OCI-LY7 (cell line): ENCODE results near the gene PRAMEF17. TPM values are rescaled to one million over a fixed set of nuclear protein-coding genes. Genes with fewer than 3 reads are reported as not detected.
"Not testable (repeated sequence)": the region's sequence is repeated elsewhere in the genome, so short reads cannot be mapped to it uniquely, and the experiment has no call there.

Experiments used
- BruUV-seq: library from RNA; stranded (reverse); fragments of 400-500 nt; replicated peaks from 2 replicates; lab custom pipeline; 2021; lab: Mats Ljungman, UMichigan
- CTCF ChIA-PET: fragments of 300-600 bp; sonication (Branson Sonifier 250); formaldehyde crosslinking; loops from one replicate; lab custom pipeline; 2022; ENCODE audit warnings: antibody characterized with exemption; ENCODE audit not compliant: unreplicated experiment; lab: Charles Lee
- POLR2A ChIA-PET: fragments of 300-600 bp; sonication (Branson Sonifier 250); formaldehyde crosslinking; loops from one replicate; lab custom pipeline; 2022; ENCODE audit warnings: antibody characterized with exemption; lab: Charles Lee
- DNase-seq: peaks from one replicate; pipeline ENCODE4 v3.0.0-alpha.2; 2015; ENCODE audit warnings: low spot score
- H2AFZ ChIP-seq: fragments of 200-600 bp; sonication (generic), shearing (Covaris generic); 2 replicates; pipeline ENCODE4 v1.6.1; 2014; ENCODE audit warnings: mild to moderate bottlenecking, antibody characterized with exemption, low read length, moderate library complexity
- H3K27ac ChIP-seq: fragments of 200-600 bp; sonication (generic); 2 replicates; pipeline ENCODE4 v1.5.1; 2014; ENCODE audit warnings: mixed run types, low read depth, mild to moderate bottlenecking, moderate library complexity, low read length, inconsistent platforms; ENCODE audit not compliant: poor library complexity, severe bottlenecking
- H3K36me3 ChIP-seq: fragments of 200-600 bp; sonication (generic); 2 replicates; pipeline ENCODE4 v1.6.1; 2014; ENCODE audit warnings: mild to moderate bottlenecking, antibody characterized with exemption, low read length, moderate library complexity, mixed read lengths; ENCODE audit not compliant: insufficient read depth
- H3K4me1 ChIP-seq: fragments of 200-600 bp; sonication (generic); 2 replicates; pipeline ENCODE4 v1.5.1; 2014; ENCODE audit warnings: mild to moderate bottlenecking, low read length; ENCODE audit not compliant: insufficient read depth, poor library complexity, severe bottlenecking
- H3K4me2 ChIP-seq: fragments of 200-600 bp; sonication (generic); 2 replicates; pipeline ENCODE4 v1.6.1; 2014; ENCODE audit warnings: mild to moderate bottlenecking, low read length
- H3K4me3 ChIP-seq: fragments of 200-600 bp; sonication (generic); 2 replicates; pipeline ENCODE4 v1.5.1; 2014; ENCODE audit warnings: mild to moderate bottlenecking, low read depth, low read length; ENCODE audit not compliant: poor library complexity, severe bottlenecking
- H3K79me2 ChIP-seq: fragments of 200-600 bp; sonication (generic); 2 replicates; pipeline ENCODE4 v1.6.1; 2016; ENCODE audit warnings: low read depth, mild to moderate bottlenecking, low read length, moderate library complexity, mixed read lengths; ENCODE audit not compliant: insufficient read depth
- H3K9me2 ChIP-seq: fragments of 200-600 bp; sonication (generic); 2 replicates; pipeline ENCODE4 v1.6.1; 2016; ENCODE audit warnings: mild to moderate bottlenecking, low read length, mixed read lengths; ENCODE audit not compliant: insufficient read depth
- H3K9me3 ChIP-seq: fragments of 200-600 bp; sonication (generic); 2 replicates; pipeline ENCODE4 v1.6.1; 2014; ENCODE audit warnings: mild to moderate bottlenecking, mixed run types, low read length, mixed read lengths
- H4K20me1 ChIP-seq: fragments of 200-600 bp; sonication (generic); 2 replicates; pipeline ENCODE4 v1.6.1; 2014; ENCODE audit warnings: mild to moderate bottlenecking, antibody characterized with exemption, low read length, moderate library complexity, mixed read lengths; ENCODE audit not compliant: insufficient read depth
- EZH2phosphoT487 ChIP-seq: fragments of 200-600 bp; sonication (generic); IDR thresholded peaks from 2 replicates; pipeline ENCODE4 v1.6.1; 2018; ENCODE audit warnings: low read depth, borderline replicate concordance, mild to moderate bottlenecking, mixed run types, antibody characterized with exemption, low read length, moderate library complexity, mixed read lengths
- intact Hi-C: fragments of 100-400 bp; cut with micrococcal nuclease; formaldehyde crosslinking; loops from one replicate; pipeline ENCODE4 v1.10.0; 2022; ENCODE audit not compliant: unreplicated experiment
- total RNA-seq, 2 experiments: library from RNA; depleted of rRNA in 1 of 2; stranded (reverse); fragments of >200 nt in 1 of 2; shearing (Covaris generic) in 1 of 2; gene quantifications; 2 replicates each; pipeline ENCODE4 v1.2.3, GENCODE V29; 2014 to 2022
- TF ChIP-seq, protein P1 (sequence below): fragments of 200-600 bp; sonication (generic); conservative IDR thresholded peaks from 2 replicates; pipeline ENCODE4 v1.5.1; 2014; ENCODE audit warnings: mild to moderate bottlenecking, antibody characterized with exemption, low read length, moderate library complexity, mixed read lengths

The PRAMEF17 gene
- total RNA-seq, 2 experiments from 2014 or later: not detected

GRCh38 chr1:13432251-13432650 is 42.8 kb downstream of the PRAMEF17 start:
- BruUV-seq: no TSS peak
- ChIA-PET POLR2A (no interaction called here), CTCF (interaction anchor here (0.6 kb wide), 1 partner anchor 773 kb away, joined by 3 read pairs; no protein-coding TSS in a partner anchor)
- Histone ChIP-seq H3K36me3 (no peaks in the 10 kb centered on the region), H3K4me1 (no peaks in the 10 kb centered on the region), H3K27ac (no peak overlapping the region), H3K4me2 (no peak overlapping the region), H3K79me2 (no peaks in the 10 kb centered on the region), H4K20me1 (no peaks in the 10 kb centered on the region), H2AFZ (no peak overlapping the region), H3K9me2 (no peaks in the 10 kb centered on the region), H3K4me3 (no peak overlapping the region), H3K9me3 (no peaks in the 10 kb centered on the region)
- intact Hi-C loops: no loop called here
- no peak for DNase-seq
- no peak for TF ChIP-seq EZH2phosphoT487
- TF ChIP-seq, protein P1, sequence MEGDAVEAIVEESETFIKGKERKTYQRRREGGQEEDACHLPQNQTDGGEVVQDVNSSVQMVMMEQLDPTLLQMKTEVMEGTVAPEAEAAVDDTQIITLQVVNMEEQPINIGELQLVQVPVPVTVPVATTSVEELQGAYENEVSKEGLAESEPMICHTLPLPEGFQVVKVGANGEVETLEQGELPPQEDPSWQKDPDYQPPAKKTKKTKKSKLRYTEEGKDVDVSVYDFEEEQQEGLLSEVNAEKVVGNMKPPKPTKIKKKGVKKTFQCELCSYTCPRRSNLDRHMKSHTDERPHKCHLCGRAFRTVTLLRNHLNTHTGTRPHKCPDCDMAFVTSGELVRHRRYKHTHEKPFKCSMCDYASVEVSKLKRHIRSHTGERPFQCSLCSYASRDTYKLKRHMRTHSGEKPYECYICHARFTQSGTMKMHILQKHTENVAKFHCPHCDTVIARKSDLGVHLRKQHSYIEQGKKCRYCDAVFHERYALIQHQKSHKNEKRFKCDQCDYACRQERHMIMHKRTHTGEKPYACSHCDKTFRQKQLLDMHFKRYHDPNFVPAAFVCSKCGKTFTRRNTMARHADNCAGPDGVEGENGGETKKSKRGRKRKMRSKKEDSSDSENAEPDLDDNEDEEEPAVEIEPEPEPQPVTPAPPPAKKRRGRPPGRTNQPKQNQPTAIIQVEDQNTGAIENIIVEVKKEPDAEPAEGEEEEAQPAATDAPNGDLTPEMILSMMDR: no peak

DNA sequence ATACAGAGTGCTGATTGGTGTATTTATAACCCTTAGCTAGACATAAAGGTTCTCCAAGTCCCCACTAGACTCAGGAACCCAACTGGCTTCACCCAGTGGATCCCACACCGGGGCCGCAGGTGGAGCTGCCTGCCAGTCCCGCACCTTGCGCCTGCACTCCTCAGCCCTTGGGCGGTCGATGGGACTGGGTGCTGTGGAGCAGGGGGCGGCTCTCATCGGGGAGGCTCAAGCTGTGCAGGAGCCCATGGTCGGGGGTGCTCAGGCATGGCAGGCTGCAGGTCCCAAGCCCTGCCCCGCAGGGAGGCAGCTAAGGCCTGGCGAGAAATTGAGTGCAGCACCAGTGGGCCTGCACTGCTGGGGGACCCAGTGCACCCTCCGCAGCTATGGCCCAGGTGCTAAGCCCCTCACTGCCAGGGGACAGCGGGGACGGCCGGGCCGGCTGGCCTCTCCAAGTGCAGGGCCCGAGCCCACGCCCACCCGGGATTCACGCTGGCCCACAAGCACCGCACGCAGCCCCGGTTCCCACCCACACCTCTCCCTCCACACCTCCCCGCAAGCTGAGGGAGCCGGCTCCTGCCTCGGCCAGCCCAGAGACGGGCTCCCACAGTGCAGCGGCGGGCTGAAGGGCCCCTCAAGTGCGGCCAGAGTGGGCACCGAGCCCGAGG is 44.4 kb downstream of the PRAMEF17 start:
- H3K36me3 ChIP-seq, CTCF ChIA-PET: not testable (repeated sequence)
- POLR2A ChIA-PET: interaction anchor here (0.7 kb wide), 1 partner anchor 89 kb away, joined by 4 read pairs; no protein-coding TSS in a partner anchor

DNA sequence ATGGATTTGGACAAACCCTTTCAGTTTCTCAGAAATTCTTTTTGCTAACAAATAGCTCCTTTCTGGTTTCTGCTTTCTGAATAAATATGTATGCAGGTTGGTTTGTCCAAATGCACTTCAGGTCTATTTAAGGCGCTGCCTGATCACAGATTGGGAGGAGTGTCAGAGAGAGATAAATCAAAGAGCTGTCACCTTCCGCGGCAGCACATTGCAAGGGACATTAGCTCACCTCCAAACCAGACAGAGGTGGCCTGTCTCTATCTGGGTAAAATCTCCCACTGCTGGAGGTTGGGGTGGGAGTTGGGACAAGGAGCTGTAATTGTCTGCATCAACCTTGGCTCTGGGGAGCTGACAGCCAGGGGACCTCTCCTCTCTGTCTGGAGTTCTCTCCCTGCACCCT is 46.0 kb downstream of the PRAMEF17 start:
- BruUV-seq: no TSS peak
- POLR2A ChIA-PET: interaction anchor here (0.5 to 0.8 kb wide), 3 partner anchors 18 to 58 kb away, joined by 3 to 4 read pairs (median 3); no protein-coding TSS in a partner anchor
- CTCF ChIA-PET: no interaction called here
- no peak overlapping the region for H3K27ac ChIP-seq
- H3K79me2 ChIP-seq: no peaks in the 10 kb centered on the region
- H3K36me3 ChIP-seq: no peaks in the 10 kb centered on the region
- H4K20me1 ChIP-seq: no peaks in the 10 kb centered on the region
- H3K9me3 ChIP-seq: no peaks in the 10 kb centered on the region
- no peaks in the 10 kb centered on the region for H3K4me1 ChIP-seq
- H3K4me3 ChIP-seq: no peak overlapping the region
- H3K9me2 ChIP-seq: no peaks in the 10 kb centered on the region
- TF ChIP-seq, protein P1: no peak
- no peak overlapping the region for H3K4me2 ChIP-seq
- H2AFZ ChIP-seq: no peak overlapping the region
- no peak for DNase-seq
- intact Hi-C loops: no loop called here

More for the DNA sequence above, 44.4 kb downstream of the PRAMEF17 start:
- DNase-seq, H3K9me3 ChIP-seq, H3K4me1 ChIP-seq, intact Hi-C loops, H4K20me1 ChIP-seq, H3K9me2 ChIP-seq, H2AFZ ChIP-seq, BruUV-seq, H3K79me2 ChIP-seq, H3K4me2 ChIP-seq, H3K27ac ChIP-seq, H3K4me3 ChIP-seq: not testable (repeated sequence)

DNA sequence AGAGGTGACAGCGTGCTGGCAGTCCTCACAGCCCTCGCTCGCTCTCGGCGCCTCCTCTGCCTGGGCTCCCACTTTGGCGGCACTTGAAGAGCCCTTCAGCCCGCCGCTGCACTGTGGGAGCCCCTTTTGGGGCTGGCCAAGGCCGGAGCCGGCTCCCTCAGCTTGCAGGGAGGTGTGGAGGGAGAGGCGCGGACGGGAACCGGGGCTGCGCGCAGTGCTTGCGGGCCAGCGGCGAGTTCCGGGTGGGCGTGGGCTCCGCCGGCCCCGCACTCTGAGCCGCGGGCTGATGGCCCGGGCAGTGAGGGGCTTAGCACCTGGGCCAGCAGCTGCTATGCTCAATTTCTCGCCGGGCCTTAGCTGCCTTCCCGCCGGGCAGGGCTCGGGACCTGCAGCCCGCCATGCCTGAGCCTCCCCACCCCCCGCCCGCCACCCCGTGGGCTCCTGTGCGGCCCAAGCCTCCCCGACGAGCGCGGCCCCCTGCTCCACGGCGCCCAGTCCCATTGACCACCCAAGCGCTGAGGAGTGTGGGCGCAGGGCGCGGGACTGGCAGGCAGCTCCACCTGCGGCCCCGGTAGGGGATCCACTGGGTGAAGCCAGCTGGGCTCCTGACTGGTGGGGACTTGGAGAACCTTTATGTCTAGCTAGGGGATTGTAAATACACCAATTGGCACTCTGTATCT is 49.8 kb downstream of the PRAMEF17 start:
- H3K4me2 ChIP-seq, H3K27ac ChIP-seq, DNase-seq, H3K9me2 ChIP-seq, H3K4me1 ChIP-seq, CTCF ChIA-PET, H2AFZ ChIP-seq, H3K4me3 ChIP-seq, H3K9me3 ChIP-seq, intact Hi-C loops, H4K20me1 ChIP-seq, H3K79me2 ChIP-seq, POLR2A ChIA-PET, BruUV-seq, H3K36me3 ChIP-seq: not testable (repeated sequence)
